Keratinocyte (primary cell): ENCODE measurements around the gene RCVRN. TPM values are rescaled to one million over a fixed set of nuclear protein-coding genes. Genes with fewer than 3 reads are reported as not detected.

Source experiments
- DNase-seq: peaks from one replicate; pipeline ENCODE4 v3.0.0-alpha.2; 2011; ENCODE audit warnings: low read depth, missing footprints, low spot score
- FAIRE-seq: peaks from 2 replicates; lab custom pipeline; 2011; peaks lifted over from hg19 to GRCh38; lab: Jason Lieb, UNC
- H2AFZ ChIP-seq: 2 replicates; pipeline ENCODE4 v1.6.0; 2012; ENCODE audit warnings: low read length, control low read depth, inconsistent platforms; ENCODE audit not compliant: control insufficient read depth
- H3K27ac ChIP-seq: 2 replicates; pipeline ENCODE4 v1.5.1; 2011; ENCODE audit warnings: low read length; ENCODE audit not compliant: control insufficient read depth, insufficient read depth
- H3K27me3 ChIP-seq: 3 replicates; pipeline ENCODE4 v1.6.0; 2011; ENCODE audit warnings: low read length; ENCODE audit not compliant: control insufficient read depth, insufficient read depth; ENCODE audit errors: extremely low read depth
- H3K36me3 ChIP-seq, 2 experiments: 2 replicates in 1 of 2; 3 replicates in 1 of 2; pipeline ENCODE4 v1.5.1; 2011; ENCODE audit warnings: low read length in 2 of 2, mild to moderate bottlenecking in 1 of 2; ENCODE audit not compliant: control insufficient read depth in 2 of 2, insufficient read depth in 2 of 2; ENCODE audit errors: extremely low read depth in 1 of 2
- H3K4me1 ChIP-seq: 3 replicates; pipeline ENCODE4 v1.5.1; 2011; ENCODE audit warnings: low read length; ENCODE audit not compliant: control insufficient read depth, insufficient read depth; ENCODE audit errors: extremely low read depth
- H3K4me2 ChIP-seq: 3 replicates; pipeline ENCODE4 v1.6.0; 2011; ENCODE audit warnings: low read depth, low read length; ENCODE audit not compliant: control insufficient read depth, insufficient read depth; ENCODE audit errors: extremely low read depth
- H3K4me3 ChIP-seq, 3 experiments: fragments of 200-600 bp in 1 of 3; sonication (generic) in 1 of 3; 2 replicates in 2 of 3; 3 replicates in 1 of 3; pipeline ENCODE4 v1.5.1; 2011 to 2016; ENCODE audit warnings: low read length in 3 of 3, mild to moderate bottlenecking in 3 of 3, control low read depth in 2 of 3, inconsistent platforms in 1 of 3, low read depth in 1 of 3, mixed read lengths in 1 of 3, mixed run types in 1 of 3, moderate library complexity in 1 of 3; ENCODE audit not compliant: control insufficient read depth in 2 of 3, insufficient read depth in 2 of 3; ENCODE audit errors: extremely low read depth in 1 of 3
- H3K79me2 ChIP-seq: 2 replicates; pipeline ENCODE4 v1.6.0; 2012; ENCODE audit warnings: low read length; ENCODE audit not compliant: control insufficient read depth, insufficient read depth
- H3K9ac ChIP-seq: 3 replicates; pipeline ENCODE4 v1.6.0; 2011; ENCODE audit warnings: low read length; ENCODE audit not compliant: control insufficient read depth, insufficient read depth; ENCODE audit errors: extremely low read depth
- H3K9me1 ChIP-seq: 3 replicates; pipeline ENCODE4 v1.6.0; 2011; ENCODE audit warnings: low read length; ENCODE audit not compliant: control insufficient read depth, insufficient read depth; ENCODE audit errors: extremely low read depth
- H3K9me3 ChIP-seq: 2 replicates; pipeline ENCODE4 v1.5.1; 2012; ENCODE audit warnings: low read depth, low read length; ENCODE audit not compliant: control insufficient read depth
- H4K20me1 ChIP-seq: 3 replicates; pipeline ENCODE4 v1.6.0; 2011; ENCODE audit warnings: low read length; ENCODE audit not compliant: control insufficient read depth, insufficient read depth; ENCODE audit errors: extremely low read depth
- CTCF ChIP-seq, 3 experiments: IDR thresholded peaks in 1 of 3; conservative IDR thresholded peaks in 1 of 3; optimal IDR thresholded peaks in 1 of 3; 2 replicates in 2 of 3; 3 replicates in 1 of 3; pipeline versions ENCODE3 to v1.5.1; 2011; ENCODE audit warnings: low read length in 3 of 3, mild to moderate bottlenecking in 3 of 3, moderate library complexity in 2 of 3, control low read depth in 1 of 3, inconsistent platforms in 1 of 3; ENCODE audit not compliant: insufficient read depth in 2 of 3; ENCODE audit errors: extremely low read depth in 1 of 3
- EZH2 ChIP-seq: IDR thresholded peaks from one replicate; pipeline ENCODE4 v1.6.1; 2012; ENCODE audit warnings: inconsistent platforms, mild to moderate bottlenecking, low read length, moderate library complexity
- dilution Hi-C: fragments of 300-500 bp; cut with MboI; formaldehyde crosslinking; loops from one replicate; pipeline ENCODE4 v1.7.0; 2020; ENCODE audit warnings: low sequenced_read_pairs; ENCODE audit not compliant: extremely low pct_ligation_motif_present
- polyA plus RNA-seq, 5 experiments: library from polyadenylated mRNA; depleted of rRNA in 3 of 5; stranded (reverse) in 3 of 5; stranded (forward) in 1 of 5; unstranded in 1 of 5; fragments of >200 nt; gene quantifications; 1 replicate in 1 of 5; 2 replicates in 3 of 5; 3 replicates in 1 of 5; pipeline versions ENCODE4 v1.2.1 to v1.2.3, GENCODE V29; 2011 to 2012; ENCODE audit warnings: missing spikeins in 2 of 5, low read depth in 1 of 5, low replicate concordance in 1 of 5

RCVRN gene
- polyA plus RNA-seq, 1 donor (not counting 4 experiments of a cell fraction or from before 2014, with no cell fraction given) = not detected

GRCh38 chr17:9936095-9936494, 31.0 kb upstream of the RCVRN start:
- H3K27ac ChIP-seq = no peak overlapping the region

DNA sequence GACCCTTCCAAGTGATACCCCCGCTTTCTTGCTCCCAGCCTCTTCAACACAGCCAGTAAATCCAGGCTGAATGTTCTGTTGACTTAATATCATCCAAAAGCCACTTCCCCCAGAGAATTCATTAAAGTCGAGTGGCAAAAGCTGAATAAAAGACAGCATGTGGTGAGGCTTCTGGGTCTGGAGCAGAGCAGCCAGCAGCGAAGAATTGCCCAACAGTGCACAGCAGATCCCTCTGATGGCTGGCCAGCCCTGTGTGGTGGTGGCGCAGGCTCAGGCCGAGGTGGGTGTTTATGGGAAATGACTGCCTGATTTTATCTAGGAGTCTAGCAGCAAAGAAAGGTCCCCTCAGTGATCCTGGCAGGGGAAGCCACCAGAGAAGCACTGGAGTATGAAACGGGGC, 30.3 kb upstream of the RCVRN start:
- Histone ChIP-seq H4K20me1 (no peaks in the 10 kb centered on the region), H3K4me1 (no peaks in the 10 kb centered on the region), H2AFZ (no peak overlapping the region), H3K9me3 (no peaks in the 10 kb centered on the region), H3K9me1 (no peaks in the 10 kb centered on the region), H3K9ac (no peak overlapping the region), H3K4me2 (no peak overlapping the region), H3K4me3 (no peak overlapping the region), H3K27ac (no peak overlapping the region), H3K36me3 (no peaks in the 10 kb centered on the region), H3K79me2 (no peaks in the 10 kb centered on the region), H3K27me3 (no peaks in the 10 kb centered on the region)
- DNase-seq (no peak), FAIRE-seq (no peak)
- TF ChIP-seq CTCF (optimal IDR thresholded peaks at IDR 0.05 in 1 of 3, IDR thresholded peaks at IDR 0.05 in 1 of 3, conservative IDR thresholded peaks at IDR 0.05 in 1 of 3; ENCODE audit: extremely low read depth in 1 of 3, insufficient read depth in 2 of 3, low read length in 3 of 3) = no peak
- TF ChIP-seq EZH2 = no peak
- dilution Hi-C loops = no loop called here

More at GRCh38 chr17:9936095-9936494, 31.0 kb upstream of the RCVRN start:
- H2AFZ ChIP-seq = no peak overlapping the region
- TF ChIP-seq CTCF (optimal IDR thresholded peaks at IDR 0.05 in 1 of 3, IDR thresholded peaks at IDR 0.05 in 1 of 3, conservative IDR thresholded peaks at IDR 0.05 in 1 of 3; ENCODE audit: extremely low read depth in 1 of 3, insufficient read depth in 2 of 3, low read length in 3 of 3) = no peak
- no peak for TF ChIP-seq EZH2
- no peak overlapping the region for H3K4me3 ChIP-seq
- no peaks in the 10 kb centered on the region for H3K36me3 ChIP-seq
- no peaks in the 10 kb centered on the region for H3K9me3 ChIP-seq
- H3K27me3 ChIP-seq = no peaks in the 10 kb centered on the region
- dilution Hi-C loops = no loop called here
- H3K79me2 ChIP-seq = no peaks in the 10 kb centered on the region
- H3K4me1 ChIP-seq = no peaks in the 10 kb centered on the region
- no peak for DNase-seq
- no peaks in the 10 kb centered on the region for H3K9me1 ChIP-seq
- no peak for FAIRE-seq
- no peaks in the 10 kb centered on the region for H4K20me1 ChIP-seq
- no peak overlapping the region for H3K4me2 ChIP-seq
- H3K9ac ChIP-seq = no peak overlapping the region
